ENCODE results near the gene DMTF1.

Gene DMTF1

GRCh38 chr7:87159538-87159937, 7.3 kb downstream of the DMTF1 start:
- Histone ChIP-seq H2AFZ (ENCODE audit: low read length) (no peak overlapping the region), H3K9me2 (replicated peaks; ENCODE audit: low read depth, low read length) (no peaks in the 10 kb centered on the region), H3K79me2 (ENCODE audit: insufficient read depth, low read length) (peaks cover 92% of the 10 kb centered on the region), H3K9ac (ENCODE audit: low read depth, low read length, poor library complexity, severe bottlenecking) (no peak overlapping the region), H3K36me3 (ENCODE audit: insufficient read depth, low read length) (peaks cover 14% of the 10 kb centered on the region; the same call in 1 of the 2 replicates), H3F3A (ENCODE audit: low read depth) (no peaks in the 10 kb centered on the region), H4K20me1 (ENCODE audit: insufficient read depth, low read length, poor library complexity, severe bottlenecking) (peaks cover 71% of the 10 kb centered on the region), H3K4me3 (ENCODE audit: low read length, poor library complexity, severe bottlenecking) (peak overlapping the region; percentile 87), H3K27me3 (ENCODE audit: insufficient read depth, low read length, poor library complexity, severe bottlenecking) (no peaks in the 10 kb centered on the region), H3K9me3 (ENCODE audit: insufficient read depth, low read depth, low read length) (no peaks in the 10 kb centered on the region), H3K4me1 (ENCODE audit: insufficient read depth, low read length, poor library complexity, severe bottlenecking) (peaks cover 44% of the 10 kb centered on the region), H3K4me2 (ENCODE audit: low read depth, low read length, poor library complexity, severe bottlenecking) (peak overlapping the region; percentile 85)
- TF ChIP-seq EZH2phosphoT487 (IDR thresholded peaks at IDR 0.05; ENCODE audit: borderline replicate concordance) (no peak), CTCF (conservative IDR thresholded peaks at IDR 0.05; ENCODE audit: low read length) (no peak)

- H3K36me3 ChIP-seq (ENCODE audit: insufficient read depth, low read length): peaks cover 63% of the 10 kb centered on the region
- peaks cover 47% of the 10 kb centered on the region for H3K79me2 ChIP-seq (ENCODE audit: insufficient read depth, low read length)
- peaks cover 28% of the 10 kb centered on the region for H4K20me1 ChIP-seq (ENCODE audit: insufficient read depth, low read length, poor library complexity, severe bottlenecking)
Measured at GRCh38 chr7:87164433-87164832, 12.2 kb downstream of the DMTF1 start.

GRCh38 chr7:87170828-87171227, 18.6 kb downstream of the DMTF1 start:
- no peak for TF ChIP-seq EZH2phosphoT487 (IDR thresholded peaks at IDR 0.05; ENCODE audit: borderline replicate concordance)
- TF ChIP-seq CTCF (conservative IDR thresholded peaks at IDR 0.05; ENCODE audit: low read length): no peak
- no peak overlapping the region for H3K4me3 ChIP-seq (ENCODE audit: low read length, poor library complexity, severe bottlenecking)
- H3K36me3 ChIP-seq (ENCODE audit: insufficient read depth, low read length): peaks cover 100% of the 10 kb centered on the region

More at GRCh38 chr7:87164433-87164832, 12.2 kb downstream of the DMTF1 start:
- H2AFZ ChIP-seq (ENCODE audit: low read length): no peak overlapping the region
- H3K9ac ChIP-seq (ENCODE audit: low read depth, low read length, poor library complexity, severe bottlenecking): no peak overlapping the region
- no peak for TF ChIP-seq CTCF (conservative IDR thresholded peaks at IDR 0.05; ENCODE audit: low read length)
- no peak for TF ChIP-seq EZH2phosphoT487 (IDR thresholded peaks at IDR 0.05; ENCODE audit: borderline replicate concordance)
- H3K4me2 ChIP-seq (ENCODE audit: low read depth, low read length, poor library complexity, severe bottlenecking): no peak overlapping the region
- H3K27me3 ChIP-seq (ENCODE audit: insufficient read depth, low read length, poor library complexity, severe bottlenecking): no peaks in the 10 kb centered on the region
- H3K9me3 ChIP-seq (ENCODE audit: insufficient read depth, low read depth, low read length): no peaks in the 10 kb centered on the region
- H3K4me3 ChIP-seq (ENCODE audit: low read length, poor library complexity, severe bottlenecking): no peak overlapping the region
- no peaks in the 10 kb centered on the region for H3F3A ChIP-seq (ENCODE audit: low read depth)
- H3K9me2 ChIP-seq (replicated peaks; ENCODE audit: low read depth, low read length): no peaks in the 10 kb centered on the region
- H3K4me1 ChIP-seq (ENCODE audit: insufficient read depth, low read length, poor library complexity, severe bottlenecking): peaks cover 2% of the 10 kb centered on the region

More at GRCh38 chr7:87170828-87171227, 18.6 kb downstream of the DMTF1 start:
- no peaks in the 10 kb centered on the region for H3K9me2 ChIP-seq (replicated peaks; ENCODE audit: low read depth, low read length)
- H2AFZ ChIP-seq (ENCODE audit: low read length): no peak overlapping the region
- H3K4me1 ChIP-seq (ENCODE audit: insufficient read depth, low read length, poor library complexity, severe bottlenecking): no peaks in the 10 kb centered on the region
- no peaks in the 10 kb centered on the region for H3K27me3 ChIP-seq (ENCODE audit: insufficient read depth, low read length, poor library complexity, severe bottlenecking)
- no peaks in the 10 kb centered on the region for H3F3A ChIP-seq (ENCODE audit: low read depth)
- H3K9ac ChIP-seq (ENCODE audit: low read depth, low read length, poor library complexity, severe bottlenecking): no peak overlapping the region
- peaks cover 8% of the 10 kb centered on the region; the same call in 1 of the 2 replicates for H3K79me2 ChIP-seq (ENCODE audit: insufficient read depth, low read length)
- no peaks in the 10 kb centered on the region for H3K9me3 ChIP-seq (ENCODE audit: insufficient read depth, low read depth, low read length)
- H4K20me1 ChIP-seq (ENCODE audit: insufficient read depth, low read length, poor library complexity, severe bottlenecking): peaks cover 6% of the 10 kb centered on the region
- H3K4me2 ChIP-seq (ENCODE audit: low read depth, low read length, poor library complexity, severe bottlenecking): no peak overlapping the region

Data from Loucy (cell line).